ENCODE measurements around the gene PRKG1.

Gene PRKG1

GRCh38 chr10:51792678-51793077 is 718.4 kb downstream of the PRKG1 start:
- Histone ChIP-seq H3K9me3 (ENCODE audit: insufficient read depth, low read length) (no peaks in the 10 kb centered on the region), H3K4me2 (ENCODE audit: low read depth, low read length, poor library complexity, severe bottlenecking) (no peak overlapping the region), H3K27ac (ENCODE audit: low read depth, low read length) (no peak overlapping the region), H3F3A (ENCODE audit: insufficient read depth) (no peaks in the 10 kb centered on the region), H3K9me2 (replicated peaks; ENCODE audit: insufficient read depth, low read length) (no peaks in the 10 kb centered on the region), H4K20me1 (ENCODE audit: low read depth, low read length) (no peaks in the 10 kb centered on the region), H3K36me3 (ENCODE audit: low read length) (no peaks in the 10 kb centered on the region), H3K27me3 (ENCODE audit: low read length) (no peaks in the 10 kb centered on the region), H3K79me2 (ENCODE audit: insufficient read depth, low read length) (no peaks in the 10 kb centered on the region), H3K9ac (ENCODE audit: low read length) (no peak overlapping the region), H3K4me3 (ENCODE audit: insufficient read depth, low read length, poor library complexity, severe bottlenecking) (no peak overlapping the region), H2AFZ (ENCODE audit: low read depth, low read length, severe bottlenecking) (no peak overlapping the region)
- TF ChIP-seq CTCF (IDR thresholded peaks at IDR 0.05; ENCODE audit: insufficient read depth, low read length, poor library complexity, severe bottlenecking) (no peak), EZH2phosphoT487 (conservative IDR thresholded peaks at IDR 0.05; ENCODE audit: low read length) (no peak)

GRCh38 chr10:51800121-51800520 is 725.8 kb downstream of the PRKG1 start:
- Histone ChIP-seq H3K36me3 (ENCODE audit: low read length) (no peaks in the 10 kb centered on the region), H2AFZ (ENCODE audit: low read depth, low read length, severe bottlenecking) (no peak overlapping the region), H3K9me2 (replicated peaks; ENCODE audit: insufficient read depth, low read length) (no peaks in the 10 kb centered on the region), H3K4me2 (ENCODE audit: low read depth, low read length, poor library complexity, severe bottlenecking) (no peak overlapping the region), H3F3A (ENCODE audit: insufficient read depth) (no peaks in the 10 kb centered on the region), H3K4me3 (ENCODE audit: insufficient read depth, low read length, poor library complexity, severe bottlenecking) (no peak overlapping the region), H3K27me3 (ENCODE audit: low read length) (no peaks in the 10 kb centered on the region), H3K9ac (ENCODE audit: low read length) (no peak overlapping the region), H3K79me2 (ENCODE audit: insufficient read depth, low read length) (no peaks in the 10 kb centered on the region), H3K27ac (ENCODE audit: low read depth, low read length) (no peak overlapping the region), H4K20me1 (ENCODE audit: low read depth, low read length) (no peaks in the 10 kb centered on the region), H3K9me3 (ENCODE audit: insufficient read depth, low read length) (no peaks in the 10 kb centered on the region)
- TF ChIP-seq CTCF (IDR thresholded peaks at IDR 0.05; ENCODE audit: insufficient read depth, low read length, poor library complexity, severe bottlenecking) (no peak), EZH2phosphoT487 (conservative IDR thresholded peaks at IDR 0.05; ENCODE audit: low read length) (no peak)

- Histone ChIP-seq H2AFZ (ENCODE audit: low read depth, low read length, severe bottlenecking) (no peak overlapping the region), H3K36me3 (ENCODE audit: low read length) (no peaks in the 10 kb centered on the region), H3K4me3 (ENCODE audit: insufficient read depth, low read length, poor library complexity, severe bottlenecking) (no peak overlapping the region), H3K9me2 (replicated peaks; ENCODE audit: insufficient read depth, low read length) (no peaks in the 10 kb centered on the region), H4K20me1 (ENCODE audit: low read depth, low read length) (no peaks in the 10 kb centered on the region), H3F3A (ENCODE audit: insufficient read depth) (no peaks in the 10 kb centered on the region), H3K27ac (ENCODE audit: low read depth, low read length) (no peak overlapping the region), H3K27me3 (ENCODE audit: low read length) (no peaks in the 10 kb centered on the region), H3K9me3 (ENCODE audit: insufficient read depth, low read length) (no peaks in the 10 kb centered on the region), H3K4me2 (ENCODE audit: low read depth, low read length, poor library complexity, severe bottlenecking) (no peak overlapping the region), H3K79me2 (ENCODE audit: insufficient read depth, low read length) (no peaks in the 10 kb centered on the region), H3K9ac (ENCODE audit: low read length) (no peak overlapping the region)
- no peak for TF ChIP-seq EZH2phosphoT487 (conservative IDR thresholded peaks at IDR 0.05; ENCODE audit: low read length)
- TF ChIP-seq CTCF (IDR thresholded peaks at IDR 0.05; ENCODE audit: insufficient read depth, low read length, poor library complexity, severe bottlenecking) = no peak
Measured at GRCh38 chr10:51800725-51801424, 726.6 kb downstream of the PRKG1 start.
